H1 (cell line): ENCODE measurements around the gene KCNC3. TPM values are rescaled to one million over a fixed set of nuclear protein-coding genes. Genes with fewer than 3 reads are reported as not detected.

ENCODE experiments used
- CTCF ChIA-PET: fragments of 300-600 bp; sonication (Branson Sonifier 250); formaldehyde crosslinking; loops from one replicate; lab custom pipeline; 2021; ENCODE audit not compliant: partially characterized antibody; lab: Charles Lee
- POLR2A ChIA-PET: fragments of 300-600 bp; sonication (Branson Sonifier 250); formaldehyde crosslinking; loops from one replicate; lab custom pipeline; 2021; ENCODE audit warnings: inconsistent platforms; ENCODE audit not compliant: partially characterized antibody; lab: Charles Lee
- DNase-seq, 2 experiments: peaks; one replicate each; pipeline versions ENCODE4 v3.0.0 to v3.0.0-alpha.2; 2010 to 2022; ENCODE audit warnings: low spot score in 2 of 2, low read depth in 1 of 2, mixed read lengths in 1 of 2
- FAIRE-seq: peaks from 2 replicates; lab custom pipeline; 2011; peaks lifted over from hg19 to GRCh38; lab: Jason Lieb, UNC
- H2AFZ ChIP-seq: 2 replicates; pipeline ENCODE4 v1.8.1; 2012; ENCODE audit warnings: low read length, inconsistent platforms
- H2AK5ac ChIP-seq: 2 replicates; pipeline ENCODE4 v1.6.1; 2013; ENCODE audit warnings: low read depth, low read length
- H2BK120ac ChIP-seq: replicated peaks from 2 replicates; pipeline ENCODE3; 2013; ENCODE audit warnings: low read depth, low read length, inconsistent platforms
- H2BK12ac ChIP-seq: 2 replicates; pipeline ENCODE4 v1.6.1; 2013; ENCODE audit warnings: low read depth, low read length
- H2BK15ac ChIP-seq: 2 replicates; pipeline ENCODE4 v1.6.1; 2013; ENCODE audit warnings: low read length
- H2BK20ac ChIP-seq: 2 replicates; pipeline ENCODE4 v1.6.1; 2013; ENCODE audit warnings: low read length
- H2BK5ac ChIP-seq: 2 replicates; pipeline ENCODE4 v1.6.1; 2013; ENCODE audit warnings: low read depth, low read length
- H3K14ac ChIP-seq: 2 replicates; pipeline ENCODE4 v1.6.1; 2013; ENCODE audit warnings: inconsistent platforms; ENCODE audit not compliant: insufficient read length
- H3K18ac ChIP-seq: 2 replicates; pipeline ENCODE4 v1.6.1; 2013; ENCODE audit warnings: low read length; ENCODE audit errors: extremely low read depth
- H3K23ac ChIP-seq: 2 replicates; pipeline ENCODE4 v1.6.1; 2013; ENCODE audit warnings: inconsistent platforms; ENCODE audit not compliant: insufficient read length
- H3K23me2 ChIP-seq: 2 replicates; pipeline ENCODE4 v1.6.1; 2013; ENCODE audit warnings: low read depth, low read length
- H3K27ac ChIP-seq: 2 replicates; pipeline ENCODE4 v1.6.1; 2011; ENCODE audit warnings: low read depth, low read length, inconsistent platforms
- H3K27me3 ChIP-seq, 4 experiments: replicated peaks in 1 of 4; 1 replicate in 1 of 4; 2 replicates in 3 of 4; pipeline versions ENCODE4 v1.6.1 to v1.8.1; 2011 to 2013; ENCODE audit warnings: low read length in 3 of 4, mild to moderate bottlenecking in 3 of 4, inconsistent platforms in 2 of 4, mixed read lengths in 2 of 4, moderate library complexity in 1 of 4; ENCODE audit not compliant: control insufficient read depth in 3 of 4, insufficient read depth in 3 of 4; ENCODE audit errors: extremely low read depth in 1 of 4
- H3K36me3 ChIP-seq, 4 experiments: 2 replicates each; pipeline versions ENCODE4 v1.6.1 to v1.8.1; 2011 to 2013; ENCODE audit warnings: mild to moderate bottlenecking in 4 of 4, low read length in 3 of 4, moderate library complexity in 2 of 4, control low read depth in 1 of 4, inconsistent platforms in 1 of 4; ENCODE audit not compliant: insufficient read depth in 4 of 4, control insufficient read depth in 2 of 4
- H3K4ac ChIP-seq: replicated peaks from 2 replicates; pipeline ENCODE3; 2013; ENCODE audit warnings: low read length, low read depth, mixed read lengths, inconsistent platforms; ENCODE audit not compliant: insufficient read length
- H3K4me1 ChIP-seq, 4 experiments: replicated peaks in 1 of 4; 1 replicate in 1 of 4; 2 replicates in 3 of 4; pipeline versions ENCODE4 v1.6.1 to v1.8.1; 2011 to 2013; ENCODE audit warnings: low read length in 3 of 4, inconsistent platforms in 2 of 4, mixed read lengths in 1 of 4; ENCODE audit not compliant: insufficient read depth in 4 of 4, control insufficient read depth in 3 of 4
- H3K4me2 ChIP-seq, 2 experiments: 2 replicates each; pipeline versions ENCODE4 v1.6.1 to v1.8.1; 2011 to 2013; ENCODE audit warnings: low read depth in 2 of 2, low read length in 2 of 2, control low read depth in 1 of 2, inconsistent platforms in 1 of 2, mild to moderate bottlenecking in 1 of 2; ENCODE audit not compliant: insufficient read depth in 1 of 2
- H3K4me3 ChIP-seq, 4 experiments: fragments of 200-600, 300-600 bp in 1 of 4; sonication (generic), shearing (Covaris generic), sonication (Bioruptor Twin) in 1 of 4; 2 replicates each; pipeline versions ENCODE4 v1.5.1 to v1.8.1; 2011 to 2016; ENCODE audit warnings: low read length in 4 of 4, low read depth in 3 of 4, control low read depth in 2 of 4, inconsistent platforms in 2 of 4, mild to moderate bottlenecking in 2 of 4, mixed read lengths in 1 of 4, moderate library complexity in 1 of 4; ENCODE audit not compliant: insufficient read depth in 2 of 4; ENCODE audit errors: extremely low read depth in 1 of 4
- H3K56ac ChIP-seq: replicated peaks from 2 replicates; pipeline ENCODE3; 2013; ENCODE audit warnings: low read depth, mild to moderate bottlenecking, mixed read lengths, low read length, inconsistent platforms; ENCODE audit not compliant: insufficient read length
- H3K79me1 ChIP-seq: 2 replicates; pipeline ENCODE4 v1.6.1; 2013; ENCODE audit warnings: low read depth, low read length, control low read depth
- H3K79me2 ChIP-seq, 2 experiments: 2 replicates each; pipeline versions ENCODE4 v1.6.1 to v1.8.1; 2012 to 2013; ENCODE audit warnings: low read length in 2 of 2, mild to moderate bottlenecking in 2 of 2, inconsistent platforms in 1 of 2; ENCODE audit not compliant: insufficient read depth in 2 of 2, control insufficient read depth in 1 of 2
- H3K9ac ChIP-seq, 4 experiments: replicated peaks in 1 of 4; 1 replicate in 1 of 4; 2 replicates in 3 of 4; pipeline versions ENCODE4 v1.6.1 to v1.8.1; 2011 to 2013; ENCODE audit warnings: low read depth in 3 of 4, low read length in 3 of 4, control low read depth in 2 of 4, mild to moderate bottlenecking in 2 of 4, moderate library complexity in 2 of 4, inconsistent platforms in 1 of 4; ENCODE audit errors: extremely low read depth in 1 of 4
- H3K9me3 ChIP-seq, 2 experiments: 2 replicates each; pipeline versions ENCODE4 v1.6.1 to v1.8.1; 2012 to 2013; ENCODE audit warnings: mild to moderate bottlenecking in 2 of 2, moderate library complexity in 2 of 2, control low read depth in 1 of 2, inconsistent platforms in 1 of 2, low read depth in 1 of 2, low read length in 1 of 2, mixed read lengths in 1 of 2; ENCODE audit not compliant: insufficient read depth in 2 of 2
- H4K20me1 ChIP-seq, 2 experiments: replicated peaks in 1 of 2; 2 replicates each; pipeline versions ENCODE3 to v1.8.1; 2011 to 2013; ENCODE audit warnings: inconsistent platforms in 2 of 2, low read length in 2 of 2, mild to moderate bottlenecking in 1 of 2; ENCODE audit not compliant: insufficient read depth in 2 of 2, control insufficient read depth in 1 of 2
- H4K5ac ChIP-seq: 2 replicates; pipeline ENCODE4 v1.6.1; 2013; ENCODE audit warnings: low read length, low read depth, mixed read lengths, inconsistent platforms; ENCODE audit not compliant: insufficient read length
- H4K8ac ChIP-seq: 2 replicates; pipeline ENCODE4 v1.8.0; 2013; ENCODE audit warnings: mild to moderate bottlenecking, moderate library complexity, low read length, inconsistent platforms; ENCODE audit not compliant: insufficient read depth; ENCODE audit errors: extremely low read depth
- H4K91ac ChIP-seq: replicated peaks from 2 replicates; pipeline ENCODE3; 2013; ENCODE audit warnings: low read length, mixed read lengths, inconsistent platforms; ENCODE audit not compliant: insufficient read length
- EGR1 ChIP-seq: IDR thresholded peaks from 2 replicates; pipeline ENCODE4 v1.6.1; 2011; ENCODE audit warnings: low read depth, low read length, borderline replicate concordance
- RFX5 ChIP-seq: IDR thresholded peaks from 2 replicates; pipeline ENCODE4 v1.6.1; 2011; ENCODE audit warnings: low read depth, low read length, improper control_type of control experiment, borderline replicate concordance
- WGBS, 2 experiments: shearing (Covaris generic) in 1 of 2; methylation state at CpG; one replicate each; pipeline versions ENCODE4 v1.1.6 to v1.1.7; 2013 to 2015; ENCODE audit warnings: low lambda C conversion rate in 2 of 2, mixed read lengths in 2 of 2, inconsistent platforms in 1 of 2, low coverage in 1 of 2, missing lambda C conversion rate in 1 of 2; ENCODE audit not compliant: insufficient replicate concordance in 2 of 2, insufficient coverage in 1 of 2, insufficient read length in 1 of 2; ENCODE audit errors: extremely low coverage in 1 of 2, missing lambda C conversion rate in 1 of 2; 5-methylcytosine and 5-hydroxymethylcytosine counted together
- polyA plus RNA-seq, 7 experiments: library from polyadenylated mRNA; depleted of rRNA in 3 of 7; stranded (reverse) in 5 of 7; unstranded in 2 of 7; fragments of >200 nt in 5 of 7; fragments of 200-250 nt in 2 of 7; gene quantifications; 1 replicate in 5 of 7; 2 replicates in 1 of 7; 4 replicates in 1 of 7; pipeline versions ENCODE4 v1.2.1 to v1.2.3, GENCODE V29; 2011 to 2013; ENCODE audit warnings: missing spikeins in 2 of 7, mixed read lengths in 2 of 7
- total RNA-seq: library from RNA; stranded (reverse); fragmentation: NEBNext Ultra II Directional; extraction: Animal tissue kit (Norgen Biotek cat#: 25700); gene quantifications from 2 replicates; pipeline ENCODE4 v1.2.1, GENCODE V29; 2021

The KCNC3 gene
- total and polyA plus RNA-seq, 2 of the 8 experiments (the other 6 are each of a cell fraction or from before 2014, with no cell fraction given): 3.9 to 7.2 TPM

DNA sequence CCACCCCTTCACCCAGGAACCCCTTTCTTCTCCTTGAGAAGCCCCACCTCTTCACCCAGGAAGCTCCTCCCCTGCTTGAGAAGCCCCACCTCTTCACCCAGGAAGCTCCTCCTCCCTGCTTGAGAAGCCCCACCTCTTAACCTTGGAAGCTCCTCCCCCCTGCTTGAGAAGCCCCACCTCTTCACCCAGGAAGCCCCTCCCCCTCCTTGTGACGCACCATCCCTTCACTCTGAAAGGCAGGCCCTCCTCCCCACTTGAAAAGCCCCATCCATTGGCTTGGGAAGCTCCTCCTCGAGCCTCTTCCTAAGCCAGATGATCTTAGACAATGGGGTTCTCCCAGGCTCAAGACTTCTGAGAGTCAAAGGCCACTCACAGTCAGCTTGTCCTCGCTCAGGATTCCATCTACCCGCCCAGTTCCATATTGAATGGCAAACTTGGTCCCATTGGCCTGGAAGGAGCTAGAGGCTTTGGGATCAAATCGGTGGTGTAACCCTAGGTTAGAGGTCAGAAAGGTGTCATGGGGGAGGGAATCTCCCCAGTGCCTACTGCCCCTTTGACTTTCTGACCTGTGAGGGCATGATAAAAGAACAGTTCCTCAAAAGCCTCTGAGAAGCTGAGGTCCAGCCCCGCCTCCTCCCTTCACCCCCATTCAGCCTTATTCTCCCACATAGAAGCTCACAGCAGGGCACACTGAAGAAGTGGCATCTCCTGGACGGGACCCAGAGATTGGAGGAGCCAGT, 32.3 kb upstream of the KCNC3 start:
- Histone ChIP-seq H3K56ac (no peak overlapping the region), H4K8ac (no peak overlapping the region), H2BK20ac (no peak overlapping the region), H3K27ac (no peak overlapping the region), H2BK12ac (no peak overlapping the region), H3K14ac (no peak overlapping the region), H3K4me2 (no peak overlapping the region), H3K36me3 (no peaks in the 10 kb centered on the region), H2BK120ac (no peak overlapping the region), H4K5ac (no peak overlapping the region), H3K4ac (no peak overlapping the region), H4K20me1 (no peaks in the 10 kb centered on the region), H2BK5ac (no peak overlapping the region), H3K4me3 (no peak overlapping the region), H3K18ac (no peak overlapping the region), H2BK15ac (no peak overlapping the region), H3K79me2 (no peaks in the 10 kb centered on the region), H3K9me3 (no peaks in the 10 kb centered on the region), H2AFZ (no peak overlapping the region), H3K27me3 (peaks cover 0 to 4% (median 0%) of the 10 kb centered on the region in 4 experiments; a peak in 2 of 7 replicates), H2AK5ac (no peak overlapping the region), H3K23ac (no peak overlapping the region), H3K9ac (no peak overlapping the region), H3K23me2 (no peaks in the 10 kb centered on the region), H3K4me1 (peaks cover 0 to 2% (median 0%) of the 10 kb centered on the region in 4 experiments; a peak in 2 of 7 replicates), H4K91ac (no peak overlapping the region), H3K79me1 (no peaks in the 10 kb centered on the region)
- FAIRE-seq (no peak), DNase-seq (no peak)
- ChIA-PET POLR2A (interaction anchor here (0.6 to 1.7 kb wide), 4 partner anchors 23 to 367 kb away, joined by 3 to 11 read pairs (median 4); no protein-coding TSS in a partner anchor), CTCF (interaction anchor here (1.1 to 2.8 kb wide), 7 partner anchors 10 to 117 kb away, joined by 3 to 10 read pairs (median 4); no protein-coding TSS in a partner anchor)
- WGBS, 2 experiments: 85% methylated on average over 7 of the region's 7 CpGs; no CpG with 5 or more reads in 1 of the 2 experiments
- TF ChIP-seq EGR1 (no peak), RFX5 (no peak)
